ENCODE measurements around the gene APPBP2.
"Not testable (repeated sequence)": the region's sequence is repeated elsewhere in the genome, so short reads cannot be mapped to it uniquely, and the experiment has no call there.

The APPBP2 gene

GRCh38 chr17:60422162-60422665 is 103.8 kb downstream of the APPBP2 start, which contains the start of gene CHCT1:
Gene CHCT1, plus strand, starts transcription at chr17:60422489. Its CDS starts 104 bp downstream, at chr17:60422593.
- peak within 1 kb of the TSS; percentile 53 for H3K4me3 ChIP-seq (ENCODE audit: low read length)
- TF ChIP-seq CTCF (conservative IDR thresholded peaks at IDR 0.05; ENCODE audit: low read depth, low read length), result no peak
- DNase-seq (ENCODE audit: low read depth), result no peak

DNA sequence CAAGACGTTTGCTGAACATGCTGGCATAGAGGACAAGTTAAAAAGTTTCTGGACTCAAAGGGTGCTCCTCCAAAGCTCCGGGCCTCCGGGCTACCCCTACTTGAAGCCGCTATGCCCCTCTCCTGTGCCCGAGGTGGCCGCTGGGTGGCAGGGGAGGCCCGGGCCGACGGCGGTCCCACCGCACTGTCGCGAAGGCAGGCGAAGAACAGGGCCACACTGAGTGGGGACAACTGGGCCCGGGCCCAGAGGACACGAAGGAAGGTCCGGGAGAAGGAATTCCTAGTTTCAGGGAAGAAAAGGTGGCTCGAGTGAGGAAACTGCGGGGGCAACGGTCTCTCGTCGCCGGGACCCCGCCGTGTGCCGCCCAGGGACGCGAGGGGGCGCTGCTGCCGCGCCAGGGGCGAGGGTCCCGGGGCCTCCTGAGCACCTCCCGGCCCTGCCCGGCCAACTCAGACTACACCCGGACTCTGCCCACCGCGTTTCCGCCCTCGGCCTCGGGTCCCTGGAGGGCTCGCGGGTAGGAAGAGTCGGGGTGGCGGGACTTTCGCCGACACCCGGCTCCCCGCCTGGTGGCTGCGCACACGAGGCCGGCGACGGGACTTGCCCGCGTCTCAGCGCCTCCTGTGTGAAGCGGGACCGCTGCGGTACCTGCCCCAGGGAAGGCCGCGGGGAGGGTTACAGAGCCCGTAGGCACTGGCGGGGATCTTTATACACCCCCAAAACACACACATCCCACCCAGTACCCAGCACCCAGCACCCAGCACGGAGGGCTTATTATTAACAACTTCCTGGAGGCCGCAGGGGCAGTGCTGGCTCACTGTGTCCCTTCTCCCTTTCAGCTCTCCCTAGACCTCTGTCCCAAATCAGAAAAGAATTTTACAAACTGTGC is 104.5 kb downstream of the APPBP2 start:
- peak overlapping the region; percentile 53 for H3K4me3 ChIP-seq (ENCODE audit: low read length)
- no peak for DNase-seq (ENCODE audit: low read depth)
- TF ChIP-seq CTCF (conservative IDR thresholded peaks at IDR 0.05; ENCODE audit: low read depth, low read length), result peak; percentile 80

DNA sequence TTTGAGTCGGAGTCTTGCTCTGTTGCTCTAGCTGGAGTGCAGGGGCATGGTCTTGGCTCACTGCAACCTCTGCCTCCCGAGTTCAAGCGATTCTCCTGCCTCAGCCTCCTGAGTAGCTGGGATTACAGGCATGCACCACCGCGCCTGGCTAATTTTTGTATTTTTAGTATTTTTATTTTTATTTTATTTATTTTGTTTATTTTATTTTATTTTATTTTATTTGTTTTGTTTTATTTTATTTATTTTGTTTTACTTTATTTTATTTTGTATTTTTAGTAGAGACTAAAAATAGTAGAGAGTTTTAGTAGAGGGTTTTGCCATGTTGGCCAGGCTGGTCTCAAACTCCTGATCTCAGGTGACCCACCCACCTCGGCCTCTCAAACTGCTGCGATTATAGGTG is 106.2 kb downstream of the APPBP2 start:
- DNase-seq (ENCODE audit: low read depth); H3K4me3 ChIP-seq (ENCODE audit: low read length): not testable (repeated sequence)

DNA sequence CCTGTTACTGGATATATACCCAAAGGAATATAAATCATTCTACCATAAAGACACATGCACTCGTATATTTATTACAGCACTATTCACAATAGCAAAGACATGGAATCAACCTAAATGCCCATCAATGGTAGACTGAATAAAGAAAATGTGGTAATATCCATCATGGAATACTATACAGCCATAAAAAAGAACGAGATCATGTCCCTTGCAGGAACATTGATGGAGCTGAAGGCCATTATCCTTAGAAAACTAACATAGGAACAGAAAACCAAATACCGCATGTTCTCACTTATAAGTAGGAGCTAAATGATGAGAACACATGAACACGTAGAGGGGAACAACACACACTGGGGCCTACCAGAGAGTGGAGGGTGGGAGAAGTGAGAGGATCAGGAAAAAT is 107.0 kb downstream of the APPBP2 start:
- H3K4me3 ChIP-seq (ENCODE audit: low read length); DNase-seq (ENCODE audit: low read depth): not testable (repeated sequence)

DNA sequence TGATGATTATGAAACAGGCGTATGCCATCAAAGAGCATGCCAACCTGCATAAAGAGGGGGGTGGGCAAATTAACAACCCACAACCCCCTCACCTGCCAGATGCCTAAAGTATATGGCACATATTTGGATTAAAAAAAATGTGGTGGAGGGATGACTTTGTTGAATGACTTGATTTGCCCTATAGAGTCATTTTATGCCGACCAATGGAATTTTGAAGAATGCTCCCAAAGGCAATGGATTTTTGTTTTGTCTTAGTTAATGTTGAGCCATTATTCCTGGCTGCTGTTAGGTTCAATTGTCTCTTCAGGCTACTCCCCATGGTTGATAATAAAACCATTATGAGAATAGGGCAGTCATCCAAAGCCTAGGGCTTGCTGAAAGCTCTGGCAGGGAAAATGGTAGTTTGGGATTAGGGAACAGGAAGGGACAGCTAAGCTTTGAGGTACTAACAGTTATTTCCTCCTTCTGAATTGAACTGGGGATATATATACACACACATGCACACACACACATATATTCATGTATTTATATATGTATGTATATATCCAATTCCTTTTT is 109.6 kb downstream of the APPBP2 start:
- no peak for DNase-seq (ENCODE audit: low read depth)
- no peak overlapping the region for H3K4me3 ChIP-seq (ENCODE audit: low read length)
- no peak for TF ChIP-seq CTCF (conservative IDR thresholded peaks at IDR 0.05; ENCODE audit: low read depth, low read length)

- no peak for TF ChIP-seq CTCF (conservative IDR thresholded peaks at IDR 0.05; ENCODE audit: low read depth, low read length)
- no peak for DNase-seq (ENCODE audit: low read depth)
- no peak overlapping the region for H3K4me3 ChIP-seq (ENCODE audit: low read length)
Measured at GRCh38 chr17:60415146-60415545, 110.9 kb downstream of the APPBP2 start.

DNA sequence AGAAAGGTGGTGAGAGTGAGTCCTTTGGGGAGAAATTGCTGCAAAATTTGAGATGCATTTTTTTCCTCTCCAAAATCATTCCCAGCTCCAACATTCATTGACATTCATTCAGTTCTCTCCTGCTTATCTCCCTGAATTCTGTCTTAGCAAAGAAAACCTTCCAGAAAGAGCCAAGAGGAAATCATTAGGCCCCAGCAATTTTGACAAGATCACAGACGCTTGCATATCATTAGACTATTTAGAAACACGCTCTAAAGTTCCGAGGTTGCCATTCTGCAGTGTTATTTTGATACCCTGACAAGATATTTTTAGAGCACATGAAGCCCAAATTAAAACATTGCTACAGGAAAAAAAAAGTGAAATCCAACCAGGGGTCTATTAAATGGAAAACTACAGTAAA is 113.3 kb downstream of the APPBP2 start:
- no peak overlapping the region for H3K4me3 ChIP-seq (ENCODE audit: low read length)
- DNase-seq (ENCODE audit: low read depth), result no peak
- no peak for TF ChIP-seq CTCF (conservative IDR thresholded peaks at IDR 0.05; ENCODE audit: low read depth, low read length)

- TF ChIP-seq CTCF (conservative IDR thresholded peaks at IDR 0.05; ENCODE audit: low read depth, low read length), result no peak
- H3K4me3 ChIP-seq (ENCODE audit: low read length), result no peak overlapping the region
- DNase-seq (ENCODE audit: low read depth), result no peak
Measured at GRCh38 chr17:60410001-60410400, 116.0 kb downstream of the APPBP2 start.
